HepG2 (cell line): ENCODE results near the gene PDE3A. TPM values are rescaled to one million over a fixed set of nuclear protein-coding genes. Genes with fewer than 3 reads are reported as not detected.

Experiments used
- ATAC-seq: fragments of 200-7000 bp; cut with Tn5 transposase; 3 replicates; pipeline ENCODE4 v1.9.1; 2020; ENCODE audit warnings: mild to moderate bottlenecking, moderate library complexity
- BruUV-seq: library from RNA; stranded (reverse); fragments of 400-500 nt; replicated peaks from 2 replicates; lab custom pipeline; 2021; lab: Mats Ljungman, UMichigan
- CTCF ChIA-PET: fragments of 300-600 bp; formaldehyde crosslinking; extraction: SDS; loops from one replicate; lab custom pipeline; 2021; ENCODE audit warnings: low total read pairs, inconsistent platforms, low intra/inter-chr PET ratio; lab: Yijun Ruan, JAX
- POLR2A ChIA-PET: fragments of 350-600 bp; sonication (Branson Sonifier 250); formaldehyde crosslinking; loops from one replicate; lab custom pipeline; 2020; ENCODE audit warnings: antibody characterized with exemption, inconsistent platforms; lab: Yijun Ruan, JAX
- DNase-seq: peaks from one replicate; pipeline ENCODE4 v3.0.0-alpha.2; 2015; ENCODE audit warnings: low spot score
- FAIRE-seq: peaks from 3 replicates; lab custom pipeline; 2011; peaks lifted over from hg19 to GRCh38; lab: Jason Lieb, UNC
- H2AFZ ChIP-seq: one replicate; pipeline ENCODE4 v1.6.1; 2011; ENCODE audit warnings: low read length, inconsistent platforms
- H3K27ac ChIP-seq: fragments of 300-600 bp; 3 replicates; pipeline ENCODE4 v1.8.0; 2011; ENCODE audit warnings: mixed run types, mild to moderate bottlenecking, mixed read lengths, low read length, inconsistent platforms; ENCODE audit not compliant: insufficient read depth; ENCODE audit errors: extremely low read length
- H3K27me3 ChIP-seq, 2 experiments: fragments of 200-600 bp in 1 of 2; 2 replicates in 1 of 2; 3 replicates in 1 of 2; pipeline versions ENCODE4 v1.6.0 to v1.8.0; 2011; ENCODE audit warnings: low read length in 2 of 2, mild to moderate bottlenecking in 2 of 2, moderate library complexity in 2 of 2, inconsistent platforms in 1 of 2; ENCODE audit not compliant: insufficient read depth in 2 of 2, control insufficient read depth in 1 of 2
- H3K36me3 ChIP-seq, 2 experiments: fragments of 200-600 bp in 1 of 2; replicated peaks in 1 of 2; 2 replicates in 1 of 2; 3 replicates in 1 of 2; pipeline versions ENCODE4 v1.5.1 to v1.8.0; 2011; ENCODE audit warnings: low read length in 2 of 2, inconsistent platforms in 1 of 2; ENCODE audit not compliant: insufficient read depth in 2 of 2, control insufficient read depth in 1 of 2
- H3K4me1 ChIP-seq: 2 replicates; pipeline ENCODE4 v1.5.1; 2012; ENCODE audit warnings: low read length, inconsistent platforms; ENCODE audit not compliant: insufficient read depth
- H3K4me2 ChIP-seq: 2 replicates; pipeline ENCODE4 v1.6.0; 2011; ENCODE audit warnings: low read depth, low read length, inconsistent platforms
- H3K4me3 ChIP-seq, 3 experiments: fragments of 200-600 bp in 1 of 3; sonication (generic), shearing (Covaris generic) in 1 of 3; replicated peaks in 1 of 3; 2 replicates each; pipeline ENCODE4 v1.5.1; 2011 to 2016; ENCODE audit warnings: low read length in 3 of 3, inconsistent platforms in 2 of 3, low read depth in 2 of 3, mild to moderate bottlenecking in 2 of 3, control low read depth in 1 of 3, mixed read lengths in 1 of 3; ENCODE audit not compliant: insufficient read depth in 1 of 3
- H3K79me2 ChIP-seq: one replicate; pipeline ENCODE4 v1.6.1; 2011; ENCODE audit warnings: low read length, inconsistent platforms; ENCODE audit not compliant: insufficient read depth
- H3K9ac ChIP-seq: 2 replicates; pipeline ENCODE4 v1.6.0; 2011; ENCODE audit warnings: mild to moderate bottlenecking, low read depth, low read length, inconsistent platforms; ENCODE audit not compliant: insufficient read depth
- H3K9me3 ChIP-seq: 2 replicates; pipeline ENCODE4 v1.5.1; 2012; ENCODE audit warnings: mild to moderate bottlenecking, low read length
- H4K20me1 ChIP-seq: 2 replicates; pipeline ENCODE4 v1.6.0; 2011; ENCODE audit warnings: inconsistent platforms, mild to moderate bottlenecking, low read length, moderate library complexity; ENCODE audit not compliant: insufficient read depth
- HOXA5 ChIP-seq: sonication (generic); formaldehyde crosslinking; IDR thresholded peaks from 2 replicates; pipeline ENCODE4 v1.4.0; 2020; ENCODE audit warnings: missing genetic modification reagents
- TBP ChIP-seq: sonication (generic); formaldehyde crosslinking; IDR thresholded peaks from 2 replicates; pipeline ENCODE4 v1.5.0; 2020; ENCODE audit warnings: missing genetic modification reagents
- ZBTB25 ChIP-seq: IDR thresholded peaks from 2 replicates; pipeline ENCODE4 v1.6.1; 2018; ENCODE audit warnings: missing genetic modification reagents
- ZBTB7A ChIP-seq: sonication (generic); formaldehyde crosslinking; IDR thresholded peaks from 2 replicates; pipeline ENCODE4 v1.8.0; 2022; ENCODE audit warnings: mild to moderate bottlenecking, missing genetic modification reagents
- ZNF569 ChIP-seq: sonication (generic); formaldehyde crosslinking; IDR thresholded peaks from 2 replicates; pipeline ENCODE4 v1.5.0; 2020; ENCODE audit warnings: mild to moderate bottlenecking, missing genetic modification reagents, moderate library complexity, borderline replicate concordance
- WGBS: methylation state at CpG from one replicate; pipeline ENCODE4 v1.1.6; 2017; ENCODE audit warnings: low lambda C conversion rate; 5-methylcytosine and 5-hydroxymethylcytosine counted together
- in situ Hi-C: cut with HindIII; loops from 2 replicates; pipeline ENCODE4 v1.10.0; 2017; ENCODE audit warnings: low pct_unique_long_range_greater_than_20kb; ENCODE audit not compliant: extremely low pct_ligation_motif_present
- intact Hi-C: fragments of 100-400 bp; cut with micrococcal nuclease; formaldehyde crosslinking; loops from one replicate; pipeline ENCODE4 v1.10.0; 2022; ENCODE audit not compliant: unreplicated experiment
- polyA plus RNA-seq, 8 experiments: library from polyadenylated mRNA; depleted of rRNA in 3 of 8; stranded (reverse) in 7 of 8; unstranded in 1 of 8; fragments of >200 nt; fragmentation: Illumina TruSeq in 4 of 8; extraction: Trizol in 4 of 8; gene quantifications; 2 replicates each; pipeline versions ENCODE4 v1.2.1 to v1.2.3, GENCODE V29; 2011 to 2016; ENCODE audit warnings: low read depth in 4 of 8, missing spikeins in 1 of 8, mixed read lengths in 1 of 8; ENCODE audit not compliant: insufficient read depth in 1 of 8
- total RNA-seq, 5 experiments: library from RNA; depleted of rRNA; stranded (reverse); fragments of >200 nt; fragmentation: Illumina TruSeq; extraction: Trizol; gene quantifications; 2 replicates each; pipeline ENCODE4 v1.2.3, GENCODE V29; 2016; ENCODE audit warnings: low read depth in 1 of 5

PDE3A gene
- total and polyA plus RNA-seq, 2 of the 13 experiments (the other 11 are each of a cell fraction or from before 2014, with no cell fraction given) = 0.77 to 1.5 TPM

- Histone ChIP-seq H3K9me3 (no peaks in the 10 kb centered on the region), H2AFZ (no peak overlapping the region), H3K9ac (no peak overlapping the region), H3K27ac (no peak overlapping the region), H3K36me3 (no peaks in the 10 kb centered on the region), H4K20me1 (no peaks in the 10 kb centered on the region), H3K79me2 (no peaks in the 10 kb centered on the region), H3K4me1 (no peaks in the 10 kb centered on the region), H3K27me3 (no peaks in the 10 kb centered on the region; a peak in 2 of 5 replicates), H3K4me3 (no peak overlapping the region), H3K4me2 (no peak overlapping the region)
- FAIRE-seq = no peak
- no TSS peak for BruUV-seq
- ChIA-PET POLR2A (no interaction called here), CTCF (no interaction called here)
- no peak for TF ChIP-seq ZBTB7A (CRISPR knock-in tag)
- in situ Hi-C loops (no loop called here), intact Hi-C loops (no loop called here)
- WGBS = 8% methylated on average over 3 of the region's 3 CpGs
- no peak for ATAC-seq
- no peak for DNase-seq
These were observed 208.2 kb downstream of the PDE3A start for GRCh38 chr12:20576528-20576927.

- TF ChIP-seq TBP (CRISPR knock-in tag) = no peak
- no peak for TF ChIP-seq HOXA5 (CRISPR knock-in tag)
- TF ChIP-seq ZBTB25 = no peak
- no peak for TF ChIP-seq ZNF569 (CRISPR knock-in tag)
- no peak overlapping the region for H3K27ac ChIP-seq
- no peaks in the 10 kb centered on the region for H3K4me1 ChIP-seq
- no peaks in the 10 kb centered on the region for H3K36me3 ChIP-seq
- intact Hi-C loops (no loop called here), in situ Hi-C loops (no loop called here)
- no peaks in the 10 kb centered on the region for H4K20me1 ChIP-seq
- no peaks in the 10 kb centered on the region; a peak in 2 of 5 replicates for H3K27me3 ChIP-seq
- H3K4me3 ChIP-seq = no peak overlapping the region
- no peak overlapping the region for H3K4me2 ChIP-seq
- 33% methylated on average over 2 of the region's 2 CpGs for WGBS
- CTCF ChIA-PET = no interaction called here
- POLR2A ChIA-PET = no interaction called here
- no peaks in the 10 kb centered on the region for H3K79me2 ChIP-seq
- BruUV-seq = no TSS peak
- no peaks in the 10 kb centered on the region for H3K9me3 ChIP-seq
- ATAC-seq = no peak
- no peak for FAIRE-seq
- no peak for DNase-seq
- H2AFZ ChIP-seq = no peak overlapping the region
- no peak overlapping the region for H3K9ac ChIP-seq
These were observed 208.7 kb downstream of the PDE3A start for GRCh38 chr12:20577054-20577453.
